ENCODE results near the gene WNT7B. TPM values are rescaled to one million over a fixed set of nuclear protein-coding genes. Genes with fewer than 3 reads are reported as not detected.

The WNT7B gene
- total and polyA plus RNA-seq, 2 of the 8 experiments (the other 6 are each of a cell fraction or from before 2014, with no cell fraction given): 0.14 to 0.24 TPM

DNA sequence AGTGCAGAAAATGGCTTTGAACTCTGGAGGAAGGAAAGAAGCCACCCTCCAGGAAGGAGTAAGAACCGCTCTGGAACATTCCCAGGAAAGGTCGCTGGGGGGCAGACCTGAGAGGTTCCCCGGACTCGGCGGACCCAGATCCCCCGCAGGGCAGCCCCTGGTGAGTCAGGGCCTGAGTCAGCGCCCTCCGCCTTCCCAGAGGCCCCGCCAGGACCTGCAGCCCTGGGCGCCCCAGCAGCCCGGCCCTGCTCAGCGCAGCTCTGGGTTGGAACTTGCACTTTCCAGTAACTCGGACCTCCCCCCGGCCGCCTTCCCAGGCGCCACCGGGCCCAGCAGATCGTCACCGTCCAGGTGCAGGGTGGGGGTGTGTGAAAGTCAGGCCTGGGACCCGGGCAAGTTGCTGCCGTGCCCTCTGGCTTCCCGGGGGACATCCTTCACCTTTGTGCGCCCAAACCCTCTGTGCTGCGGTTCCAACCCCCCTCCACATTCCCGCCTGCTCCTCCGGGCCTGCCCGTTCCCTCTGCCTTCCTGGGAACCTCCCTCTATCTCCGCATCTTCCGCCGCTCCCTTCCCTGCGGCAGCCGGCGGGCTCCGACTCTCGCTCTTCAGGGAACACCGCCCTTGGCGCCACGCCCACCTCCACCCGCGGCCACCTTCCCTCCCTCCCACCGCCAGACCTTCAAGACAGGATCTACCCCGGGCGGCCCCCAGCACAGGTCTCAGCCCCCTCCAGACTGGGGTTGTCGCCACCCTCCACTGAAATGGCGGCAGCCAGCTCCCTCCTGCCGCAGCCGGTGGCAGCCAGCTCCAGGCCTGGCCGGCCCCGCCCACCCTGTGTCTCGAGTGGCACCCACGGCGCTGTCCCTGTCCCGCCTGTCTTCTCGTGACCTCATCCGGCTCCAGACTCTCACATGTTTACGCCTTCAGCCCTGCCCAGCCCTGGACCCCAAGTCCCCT is 36.8 kb upstream of the WNT7B start (continued):
- TF ChIP-seq RXRA (IDR thresholded peaks at IDR 0.05; ENCODE audit: insufficient read depth, low read depth, low read length) (0 out of 2 replicates have a peak, but pooled peaks have one; percentile 31), ATF3 (IDR thresholded peaks at IDR 0.05; ENCODE audit: insufficient read depth, low read depth, low read length) (no peak), YY1 (IDR thresholded peaks at IDR 0.05; ENCODE audit: low read depth, low read length) (no peak; the same call in 1 of the 2 replicates), ZNF274 (IDR thresholded peaks at IDR 0.05; ENCODE audit: borderline replicate concordance, extremely low read depth, low read length) (no peak), CTCF (IDR thresholded peaks at IDR 0.05; ENCODE audit: control extremely low read depth in 1 of 3, insufficient read depth in 1 of 3, low read depth in 1 of 3, low read length in 3 of 3) (peak; percentile 57 to 72 (median 63)), CHD1 (IDR thresholded peaks at IDR 0.05; ENCODE audit: low read depth, low read length) (no peak), EGR1 (IDR thresholded peaks at IDR 0.05; ENCODE audit: borderline replicate concordance, low read depth, low read length) (no peak), CHD2 (IDR thresholded peaks at IDR 0.05; ENCODE audit: low read length) (no peak), BRCA1 (IDR thresholded peaks at IDR 0.05; ENCODE audit: low read depth, low read length) (no peak)
- TF ChIP-seq, protein P1, sequence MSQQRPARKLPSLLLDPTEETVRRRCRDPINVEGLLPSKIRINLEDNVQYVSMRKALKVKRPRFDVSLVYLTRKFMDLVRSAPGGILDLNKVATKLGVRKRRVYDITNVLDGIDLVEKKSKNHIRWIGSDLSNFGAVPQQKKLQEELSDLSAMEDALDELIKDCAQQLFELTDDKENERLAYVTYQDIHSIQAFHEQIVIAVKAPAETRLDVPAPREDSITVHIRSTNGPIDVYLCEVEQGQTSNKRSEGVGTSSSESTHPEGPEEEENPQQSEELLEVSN (IDR thresholded peaks at IDR 0.05): no peak
